Skeletal muscle tissue (tissue), 4 donors: ENCODE results near the gene GALNT6. TPM values are rescaled to one million over a fixed set of nuclear protein-coding genes. Genes with fewer than 3 reads are reported as not detected.

Experiments
- H3K27ac ChIP-seq: one replicate; pipeline ENCODE4 v1.7.0; 2013; ENCODE audit warnings: mild to moderate bottlenecking, low read depth, low read length, inconsistent platforms
- H3K27me3 ChIP-seq, 3 donors: one replicate each; pipeline ENCODE4 v1.7.0; 2013; ENCODE audit warnings: low read length in 3 of 3; ENCODE audit not compliant: control insufficient read depth in 3 of 3, insufficient read depth in 3 of 3
- H3K36me3 ChIP-seq, 3 donors: one replicate each; pipeline ENCODE4 v1.7.0; 2013; ENCODE audit warnings: low read length in 3 of 3; ENCODE audit not compliant: control insufficient read depth in 3 of 3, insufficient read depth in 3 of 3
- H3K4me1 ChIP-seq, 3 donors: one replicate each; pipeline ENCODE4 v1.7.0; 2013; ENCODE audit warnings: low read length in 3 of 3, mild to moderate bottlenecking in 3 of 3; ENCODE audit not compliant: control insufficient read depth in 3 of 3, insufficient read depth in 3 of 3
- H3K4me3 ChIP-seq, 3 donors: one replicate each; pipeline ENCODE4 v1.7.0; 2013; ENCODE audit warnings: low read length in 3 of 3
- H3K9ac ChIP-seq, 3 donors: one replicate each; pipeline ENCODE4 v1.7.0; 2013; ENCODE audit warnings: low read length in 3 of 3, mild to moderate bottlenecking in 3 of 3, moderate library complexity in 2 of 3, low read depth in 1 of 3
- H3K9me3 ChIP-seq, 3 donors: one replicate each; pipeline ENCODE4 v1.7.0; 2013; ENCODE audit warnings: low read length in 3 of 3; ENCODE audit not compliant: control insufficient read depth in 3 of 3
- total RNA-seq: library from RNA; depleted of rRNA; stranded (reverse); fragments of >200 nt; gene quantifications from one replicate; pipeline ENCODE4 v1.2.3, GENCODE V29; 2014
- donor health status: Osteomylitis.

The GALNT6 gene
- total RNA-seq, 1 donor from 2014 or later: 1.6 TPM

GRCh38 chr12:51373187-51373586 is 18.0 kb downstream of the GALNT6 start:
- no peak overlapping the region for H3K4me3 ChIP-seq
- no peaks in the 10 kb centered on the region for H3K27me3 ChIP-seq
- no peaks in the 10 kb centered on the region for H3K9me3 ChIP-seq
- no peaks in the 10 kb centered on the region for H3K36me3 ChIP-seq
- no peak overlapping the region for H3K27ac ChIP-seq
- H3K9ac ChIP-seq: no peak overlapping the region
- H3K4me1 ChIP-seq: peaks cover 4 to 18% (median 14%) of the 10 kb centered on the region in 3 donors

- Histone ChIP-seq H3K9me3 (no peaks in the 10 kb centered on the region), H3K4me3 (no peak overlapping the region), H3K27me3 (no peaks in the 10 kb centered on the region), H3K36me3 (no peaks in the 10 kb centered on the region), H3K27ac (peak overlapping the region; percentile 26), H3K9ac (peak overlapping the region; percentile 11 to 34 (median 22)), H3K4me1 (peaks cover 4 to 18% (median 9%) of the 10 kb centered on the region in 3 donors)
These were observed 19.2 kb downstream of the GALNT6 start for GRCh38 chr12:51372021-51372420.

- Histone ChIP-seq H3K9ac (peak overlapping the region; percentile 11 to 34 (median 22)), H3K27me3 (no peaks in the 10 kb centered on the region), H3K4me1 (peaks cover 4 to 18% (median 9%) of the 10 kb centered on the region in 3 donors), H3K9me3 (no peaks in the 10 kb centered on the region), H3K36me3 (no peaks in the 10 kb centered on the region), H3K27ac (peak overlapping the region; percentile 26), H3K4me3 (no peak overlapping the region)
These were observed 19.8 kb downstream of the GALNT6 start for GRCh38 chr12:51371295-51371953.

- no peak overlapping the region for H3K4me3 ChIP-seq
- H3K27me3 ChIP-seq: no peaks in the 10 kb centered on the region
- no peaks in the 10 kb centered on the region for H3K36me3 ChIP-seq
- no peak overlapping the region for H3K27ac ChIP-seq
- H3K9ac ChIP-seq: no peak overlapping the region
- H3K9me3 ChIP-seq: no peaks in the 10 kb centered on the region
- peaks cover 4 to 18% (median 9%) of the 10 kb centered on the region in 3 donors for H3K4me1 ChIP-seq
These were observed 20.5 kb downstream of the GALNT6 start for GRCh38 chr12:51370667-51371066.

- Histone ChIP-seq H3K9me3 (no peaks in the 10 kb centered on the region), H3K27me3 (no peaks in the 10 kb centered on the region), H3K36me3 (no peaks in the 10 kb centered on the region), H3K4me3 (no peak overlapping the region), H3K27ac (no peak overlapping the region), H3K9ac (no peak overlapping the region), H3K4me1 (peaks cover 4 to 14% (median 9%) of the 10 kb centered on the region in 3 donors)
These were observed 21.6 kb downstream of the GALNT6 start for GRCh38 chr12:51369581-51369980.

- Histone ChIP-seq H3K4me3 (no peak overlapping the region), H3K4me1 (peaks cover 4 to 12% (median 9%) of the 10 kb centered on the region in 3 donors), H3K27me3 (no peaks in the 10 kb centered on the region), H3K9ac (no peak overlapping the region), H3K27ac (no peak overlapping the region), H3K9me3 (no peaks in the 10 kb centered on the region), H3K36me3 (no peaks in the 10 kb centered on the region)
These were observed 22.3 kb downstream of the GALNT6 start for GRCh38 chr12:51368640-51369517.

- Histone ChIP-seq H3K4me3 (no peak overlapping the region), H3K36me3 (no peaks in the 10 kb centered on the region), H3K27me3 (no peaks in the 10 kb centered on the region), H3K4me1 (no peaks in the 10 kb centered on the region), H3K9me3 (no peaks in the 10 kb centered on the region), H3K9ac (no peak overlapping the region), H3K27ac (no peak overlapping the region)
These were observed 25.9 kb downstream of the GALNT6 start for GRCh38 chr12:51365276-51365675.

GRCh38 chr12:51364001-51364400 is 27.2 kb downstream of the GALNT6 start:
- Histone ChIP-seq H3K9me3 (no peaks in the 10 kb centered on the region), H3K4me1 (no peaks in the 10 kb centered on the region), H3K4me3 (no peak overlapping the region), H3K27me3 (peaks cover 0 to 3% (median 0%) of the 10 kb centered on the region in 3 donors), H3K36me3 (no peaks in the 10 kb centered on the region), H3K27ac (no peak overlapping the region), H3K9ac (no peak overlapping the region)

GRCh38 chr12:51362747-51363342 is 28.4 kb downstream of the GALNT6 start:
- H3K4me3 ChIP-seq: no peak overlapping the region
- H3K27ac ChIP-seq: no peak overlapping the region
- no peaks in the 10 kb centered on the region for H3K4me1 ChIP-seq
- no peak overlapping the region for H3K9ac ChIP-seq
- H3K36me3 ChIP-seq: no peaks in the 10 kb centered on the region
- H3K9me3 ChIP-seq: no peaks in the 10 kb centered on the region
- H3K27me3 ChIP-seq: peaks cover 0 to 3% (median 0%) of the 10 kb centered on the region in 3 donors

GRCh38 chr12:51362307-51362706 is 28.9 kb downstream of the GALNT6 start:
- Histone ChIP-seq H3K4me3 (no peak overlapping the region), H3K27ac (no peak overlapping the region), H3K4me1 (no peaks in the 10 kb centered on the region), H3K9ac (no peak overlapping the region), H3K9me3 (no peaks in the 10 kb centered on the region), H3K27me3 (peaks cover 0 to 3% (median 0%) of the 10 kb centered on the region in 3 donors), H3K36me3 (no peaks in the 10 kb centered on the region)
